ENCODE data around the gene HSPE1. TPM values are rescaled to one million over a fixed set of nuclear protein-coding genes. Genes with fewer than 3 reads are reported as not detected.

HSPE1 gene
- total RNA-seq, 2 experiments from 2014 or later = 50.8 to 56.2 TPM

DNA sequence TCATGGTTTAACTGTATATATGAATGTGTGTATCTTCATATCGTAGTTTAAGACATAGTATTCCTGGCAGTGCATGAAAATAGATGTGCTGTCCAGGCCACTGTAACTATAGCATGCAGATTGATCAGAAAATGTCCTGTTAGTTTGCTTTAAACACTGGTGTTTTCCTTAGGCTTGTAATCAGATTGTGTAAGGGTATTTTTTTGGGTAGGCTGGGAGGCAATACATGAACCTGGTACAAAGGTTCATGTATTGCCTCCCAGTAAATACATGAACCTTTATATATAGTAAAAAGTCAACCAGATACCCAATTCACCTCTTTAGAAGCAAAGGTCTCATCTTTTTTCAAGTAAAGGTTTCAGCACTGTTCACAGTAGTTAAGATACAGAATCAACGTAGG lies 45.3 kb upstream of the HSPE1 start:
- ATAC-seq (ENCODE audit: poor library complexity) (no peak), DNase-seq (no peak)
- H3K9me3 Mint-ChIP-seq = no peaks in the 10 kb centered on the region
- peak overlapping the region; percentile 67 for H3K4me3 ChIP-seq (ENCODE audit: low read length)
- peak overlapping the region; percentile 100 for H3K27ac Mint-ChIP-seq
- no peaks in the 10 kb centered on the region for H3K27me3 Mint-ChIP-seq
- H3K36me3 ChIP-seq (ENCODE audit: insufficient read depth, low read length) = peaks cover 16% of the 10 kb centered on the region
- peaks cover 29% of the 10 kb centered on the region for H3K4me1 ChIP-seq (ENCODE audit: insufficient read depth, low read length)
- no peaks in the 10 kb centered on the region for H3K9me3 ChIP-seq (ENCODE audit: control insufficient read depth in 1 of 2, insufficient read depth in 1 of 2, low read length in 2 of 2)
- peaks cover 65% of the 10 kb centered on the region for H3K4me1 Mint-ChIP-seq (ENCODE audit: low read depth)
- ChIA-PET CTCF (no interaction called here), POLR2A (interaction anchor here (1.0 to 1.9 kb wide), 3 partner anchors 20 to 61 kb away, joined by 3 to 7 read pairs (median 3); partner anchors contain the start of genes HSPD1, HSPE1 and SF3B1)
- no peak overlapping the region for H3K27ac ChIP-seq (ENCODE audit: low read depth in 1 of 2, low read length in 2 of 2)
- H3K36me3 Mint-ChIP-seq (ENCODE audit: low read depth) = peaks cover 39% of the 10 kb centered on the region
- intact Hi-C loops (cut with DNase I, micrococcal nuclease) = loop anchor here in 1 of 2 experiments (2.0 kb wide), 1 partner anchor 246 kb away; no protein-coding TSS in a partner anchor
- no peaks in the 10 kb centered on the region for H3K27me3 ChIP-seq (ENCODE audit: control insufficient read depth in 1 of 2, insufficient read depth in 2 of 2, low read length in 2 of 2)
- TF ChIP-seq, protein P1, sequence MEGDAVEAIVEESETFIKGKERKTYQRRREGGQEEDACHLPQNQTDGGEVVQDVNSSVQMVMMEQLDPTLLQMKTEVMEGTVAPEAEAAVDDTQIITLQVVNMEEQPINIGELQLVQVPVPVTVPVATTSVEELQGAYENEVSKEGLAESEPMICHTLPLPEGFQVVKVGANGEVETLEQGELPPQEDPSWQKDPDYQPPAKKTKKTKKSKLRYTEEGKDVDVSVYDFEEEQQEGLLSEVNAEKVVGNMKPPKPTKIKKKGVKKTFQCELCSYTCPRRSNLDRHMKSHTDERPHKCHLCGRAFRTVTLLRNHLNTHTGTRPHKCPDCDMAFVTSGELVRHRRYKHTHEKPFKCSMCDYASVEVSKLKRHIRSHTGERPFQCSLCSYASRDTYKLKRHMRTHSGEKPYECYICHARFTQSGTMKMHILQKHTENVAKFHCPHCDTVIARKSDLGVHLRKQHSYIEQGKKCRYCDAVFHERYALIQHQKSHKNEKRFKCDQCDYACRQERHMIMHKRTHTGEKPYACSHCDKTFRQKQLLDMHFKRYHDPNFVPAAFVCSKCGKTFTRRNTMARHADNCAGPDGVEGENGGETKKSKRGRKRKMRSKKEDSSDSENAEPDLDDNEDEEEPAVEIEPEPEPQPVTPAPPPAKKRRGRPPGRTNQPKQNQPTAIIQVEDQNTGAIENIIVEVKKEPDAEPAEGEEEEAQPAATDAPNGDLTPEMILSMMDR (IDR thresholded peaks at IDR 0.05) = no peak
- peak overlapping the region; percentile 99 for H3K4me3 Mint-ChIP-seq

DNA sequence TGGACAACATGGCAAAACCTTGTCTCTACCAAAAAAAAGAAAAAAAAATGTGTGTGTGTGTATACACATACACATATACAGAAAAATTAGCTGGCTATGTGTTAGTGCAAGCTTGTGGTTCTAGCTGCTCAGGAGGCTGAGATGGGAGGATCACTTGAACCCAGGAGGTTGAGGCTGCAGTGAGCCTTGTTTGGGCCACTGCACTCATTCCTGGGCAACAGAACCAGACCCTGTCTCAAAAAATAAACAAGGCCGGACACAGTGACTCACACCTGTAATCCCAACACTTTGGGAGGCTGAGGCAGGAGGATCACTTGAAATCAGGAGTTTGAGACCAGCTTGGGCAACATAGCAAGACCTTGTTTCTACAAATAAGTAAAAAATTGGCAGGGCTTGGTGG lies 44.8 kb upstream of the HSPE1 start:
- Mint-ChIP-seq H3K27me3 (no peaks in the 10 kb centered on the region), H3K9me3 (no peaks in the 10 kb centered on the region), H3K4me3 (peak overlapping the region; percentile 78), H3K27ac (peak overlapping the region; percentile 100), H3K4me1 (ENCODE audit: low read depth) (peaks cover 66% of the 10 kb centered on the region), H3K36me3 (ENCODE audit: low read depth) (peaks cover 44% of the 10 kb centered on the region)
- ChIA-PET POLR2A (interaction anchor here (1.0 to 1.9 kb wide), 3 partner anchors 21 to 61 kb away, joined by 3 to 7 read pairs (median 3); partner anchors contain the start of genes HSPD1, HSPE1 and SF3B1), CTCF (interaction anchor here (0.9 to 1.2 kb wide), 2 partner anchors 13 to 264 kb away, joined by 3 to 4 read pairs; no protein-coding TSS in a partner anchor)
- Histone ChIP-seq H3K36me3 (ENCODE audit: insufficient read depth, low read length) (peaks cover 21% of the 10 kb centered on the region), H3K4me1 (ENCODE audit: insufficient read depth, low read length) (peaks cover 32% of the 10 kb centered on the region), H3K4me3 (ENCODE audit: low read length) (no peak overlapping the region), H3K27ac (ENCODE audit: low read depth in 1 of 2, low read length in 2 of 2) (peak overlapping the region in 1 of 2 donors; percentile 11), H3K9me3 (ENCODE audit: control insufficient read depth in 1 of 2, insufficient read depth in 1 of 2, low read length in 2 of 2) (no peaks in the 10 kb centered on the region), H3K27me3 (ENCODE audit: control insufficient read depth in 1 of 2, insufficient read depth in 2 of 2, low read length in 2 of 2) (no peaks in the 10 kb centered on the region)
- intact Hi-C loops (cut with DNase I, micrococcal nuclease) = loop anchor here in 1 of 2 experiments (2.0 kb wide), 1 partner anchor 245 kb away; no protein-coding TSS in a partner anchor
- TF ChIP-seq, protein P1 (IDR thresholded peaks at IDR 0.05) = no peak
- no peak for DNase-seq
- no peak for ATAC-seq (ENCODE audit: poor library complexity)

DNA sequence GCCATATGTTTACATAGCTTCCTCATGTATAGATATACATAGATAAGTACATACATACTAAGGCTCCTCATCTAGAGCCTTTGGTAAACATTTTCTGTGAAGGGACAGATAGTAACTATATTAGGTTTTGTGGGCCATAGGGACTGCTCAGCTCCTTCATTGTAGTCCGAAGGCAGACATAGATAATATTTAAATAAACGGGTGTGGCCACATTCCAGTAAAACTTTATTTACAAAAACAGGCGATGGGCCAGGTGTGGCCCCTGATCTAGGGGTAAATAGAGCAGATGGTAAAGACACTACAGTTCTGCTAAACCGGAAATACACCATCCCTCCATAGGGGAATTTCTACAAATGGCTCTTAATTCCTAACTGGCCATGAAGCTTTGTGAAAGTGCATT lies 39.5 kb upstream of the HSPE1 start:
- Mint-ChIP-seq H3K27me3 (no peaks in the 10 kb centered on the region), H3K4me3 (no peak overlapping the region), H3K27ac (no peak overlapping the region), H3K4me1 (ENCODE audit: low read depth) (peaks cover 45% of the 10 kb centered on the region), H3K36me3 (ENCODE audit: low read depth) (peaks cover 68% of the 10 kb centered on the region), H3K9me3 (no peaks in the 10 kb centered on the region)
- Histone ChIP-seq H3K4me1 (ENCODE audit: insufficient read depth, low read length) (peaks cover 14% of the 10 kb centered on the region), H3K36me3 (ENCODE audit: insufficient read depth, low read length) (peaks cover 58% of the 10 kb centered on the region), H3K27me3 (ENCODE audit: control insufficient read depth in 1 of 2, insufficient read depth in 2 of 2, low read length in 2 of 2) (no peaks in the 10 kb centered on the region), H3K9me3 (ENCODE audit: control insufficient read depth in 1 of 2, insufficient read depth in 1 of 2, low read length in 2 of 2) (no peaks in the 10 kb centered on the region), H3K4me3 (ENCODE audit: low read length) (no peak overlapping the region), H3K27ac (ENCODE audit: low read depth in 1 of 2, low read length in 2 of 2) (no peak overlapping the region)
- no peak for ATAC-seq (ENCODE audit: poor library complexity)
- intact Hi-C loops (cut with DNase I, micrococcal nuclease) = loop anchor here (5.0 kb wide), 1 partner anchor 33 kb away; no protein-coding TSS in a partner anchor
- DNase-seq = no peak
- TF ChIP-seq, protein P1 (IDR thresholded peaks at IDR 0.05) = no peak
- ChIA-PET POLR2A (interaction anchor here (1.0 to 1.2 kb wide), 3 partner anchors 9 to 51 kb away, joined by 3 to 4 read pairs (median 3); partner anchors contain the start of gene SF3B1), CTCF (interaction anchor here (1.3 kb wide), 1 partner anchor 82 kb away, joined by 3 read pairs; no protein-coding TSS in a partner anchor)
